C4-2B (cell line): ENCODE measurements around the gene ANGPTL8.

Experiments
- CTCF ChIP-seq: fragments of 450-650 bp; conservative IDR thresholded peaks from 2 replicates; pipeline ENCODE4 v1.5.1; 2017; ENCODE audit warnings: mild to moderate bottlenecking
- ZFX ChIP-seq: fragments of 450-650 bp; IDR thresholded peaks from 2 replicates; pipeline ENCODE4 v1.6.1; 2017

- TF ChIP-seq CTCF (no peak), ZFX (no peak)
These were observed 25.9 kb downstream of the ANGPTL8 start for GRCh38 chr19:11265177-11265784.
